GM18520 (cell line): ENCODE data around the gene WFDC8.

Experiments used
- ATAC-seq: cut with Tn5 transposase; IDR thresholded peaks from one replicate; pipeline ENCODE4 v1.9.1; 2021; ENCODE audit not compliant: unreplicated experiment

Gene WFDC8

DNA sequence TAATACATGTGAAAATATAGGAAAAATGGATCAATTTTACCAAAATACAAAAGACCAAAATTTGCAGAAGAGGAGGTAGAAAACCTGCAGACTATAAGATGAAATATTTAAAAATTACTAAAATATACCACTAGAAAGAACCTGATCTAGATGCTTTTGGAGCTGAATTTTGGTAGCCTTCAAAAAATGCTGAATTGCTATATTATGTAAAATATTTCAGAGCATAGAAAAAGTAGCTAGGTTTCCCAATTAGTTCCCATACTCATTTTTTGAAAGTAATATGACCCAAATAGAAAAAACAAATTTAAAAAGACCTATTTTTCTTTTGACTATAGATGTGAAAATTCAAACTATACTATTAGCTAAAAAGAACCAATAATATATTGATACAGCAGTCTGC is 28.3 kb downstream of the WFDC8 start:
- no peak for ATAC-seq

DNA sequence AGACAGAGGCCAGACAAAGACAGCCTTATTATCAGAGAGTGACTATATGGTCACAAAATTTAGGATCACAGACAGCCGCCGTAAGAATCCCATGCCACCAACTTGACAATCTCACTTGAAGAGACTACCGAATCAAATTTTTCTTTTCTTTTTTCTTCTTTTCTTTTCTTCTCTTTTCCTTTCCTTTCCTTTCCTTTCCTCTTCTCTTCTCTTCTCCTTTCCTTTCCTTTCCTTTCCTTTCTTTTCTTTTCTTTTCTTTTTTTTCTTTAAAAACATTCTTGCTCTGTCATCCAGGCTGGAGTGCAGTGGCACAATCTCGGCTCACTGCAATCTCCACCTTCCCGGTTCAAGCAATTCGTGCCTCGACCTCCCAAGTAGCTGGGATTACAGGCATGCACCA is 30.7 kb downstream of the WFDC8 start:
- ATAC-seq, result no peak

DNA sequence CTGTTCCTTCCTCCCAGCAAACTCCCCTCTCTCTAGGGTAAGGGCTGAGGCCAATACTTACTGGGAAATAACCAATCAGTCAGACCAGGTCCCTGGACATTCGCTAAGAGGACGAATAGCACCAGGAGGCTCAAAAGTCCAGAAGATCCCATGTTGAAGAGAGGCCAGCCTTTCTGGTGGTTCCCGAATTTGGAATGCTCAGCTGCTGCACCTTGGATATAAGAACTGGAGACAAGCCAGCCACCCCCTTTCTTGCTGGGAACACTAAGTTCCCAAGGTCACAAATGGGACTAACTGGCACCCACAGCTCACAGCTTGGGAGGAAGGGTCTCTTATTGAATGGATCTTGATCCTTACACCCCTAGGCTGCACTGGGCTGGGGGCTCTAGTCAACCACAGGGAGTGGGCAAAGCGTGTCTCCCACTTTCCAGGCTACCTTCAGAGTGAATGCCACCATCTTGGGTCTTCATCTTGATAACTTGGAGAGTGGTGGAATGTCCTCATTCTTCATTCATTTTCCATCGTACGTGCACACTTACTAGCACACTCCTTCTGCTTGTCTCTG is 31.8 kb downstream of the WFDC8 start, which contains the start of gene EPPIN:
TSS of gene EPPIN (minus strand) at position 196 of the 565 bp plus-strand sequence. CDS start at position 152, 44 bp downstream.
- no peak for ATAC-seq

DNA sequence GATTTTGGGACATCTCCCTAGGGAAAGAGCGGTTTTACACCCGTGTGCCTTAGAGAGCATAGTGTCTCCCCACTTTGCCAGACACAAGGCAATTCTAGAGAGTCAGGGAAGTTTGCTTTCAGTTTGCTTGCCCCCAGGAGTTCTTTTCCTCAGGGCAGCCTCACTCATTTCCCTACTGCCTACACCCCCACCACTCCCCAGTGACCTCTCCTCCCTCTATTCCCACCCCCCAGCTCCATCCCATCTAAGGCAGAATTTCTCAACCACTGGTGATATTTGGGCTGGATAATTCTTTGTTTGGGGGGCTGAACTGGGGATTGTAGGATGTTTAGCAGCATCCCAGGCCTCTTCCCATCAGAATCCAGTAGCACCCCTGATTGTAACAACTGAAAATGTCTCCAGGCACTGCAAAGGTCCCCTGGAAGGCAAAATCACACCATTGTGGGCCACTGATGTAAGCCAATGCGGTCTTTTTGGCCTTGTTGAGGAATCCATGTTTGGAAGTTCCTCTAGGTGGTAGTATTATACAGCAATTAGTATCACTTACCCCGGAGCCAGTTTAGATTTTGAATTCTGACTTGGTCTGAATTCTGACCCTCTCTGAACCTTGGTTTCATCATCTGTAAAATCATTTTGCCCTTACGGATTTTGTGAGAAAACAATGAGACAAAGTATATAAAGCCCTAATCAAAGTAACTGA is 33.2 kb downstream of the WFDC8 start:
- ATAC-seq, result no peak

DNA sequence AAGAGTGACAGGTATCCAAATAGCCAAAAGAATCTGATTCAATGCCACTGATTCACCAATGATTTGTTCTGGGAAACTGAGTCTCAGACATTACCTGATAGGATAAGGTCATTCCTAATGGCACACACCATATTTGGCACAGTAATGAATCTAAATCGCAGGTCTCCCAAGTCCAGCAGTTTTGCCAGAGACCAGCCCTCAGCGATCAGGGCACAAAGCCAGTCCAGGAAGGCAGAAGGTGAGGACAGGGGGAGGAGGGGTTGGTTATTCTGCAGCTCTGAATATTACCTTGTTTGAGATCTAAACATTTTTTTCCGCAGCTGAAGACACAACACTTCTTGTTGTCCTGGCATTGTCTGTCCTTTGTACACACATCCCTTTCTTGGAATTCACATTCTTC is 33.7 kb downstream of the WFDC8 start:
- no peak for ATAC-seq

DNA sequence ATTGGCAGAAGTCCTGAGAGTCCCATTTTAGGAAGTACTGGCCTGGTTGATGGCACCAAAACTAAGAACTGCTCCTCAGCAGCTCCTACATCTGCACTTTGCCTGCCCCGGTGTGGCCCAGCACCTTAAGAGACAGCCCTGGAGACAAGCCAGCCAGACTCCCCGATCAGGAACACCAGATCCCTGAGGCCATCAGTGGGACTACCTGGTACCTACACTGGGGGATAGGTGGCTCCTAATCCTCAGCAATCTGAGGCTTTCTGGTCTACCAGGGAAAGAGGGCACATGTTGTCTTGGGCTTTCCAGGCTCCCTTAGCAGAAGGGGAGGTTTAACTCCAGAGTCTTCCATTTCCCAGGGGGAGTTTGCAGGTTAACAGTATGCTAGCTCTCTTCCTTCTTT is 39.7 kb downstream of the WFDC8 start, which contains the start of gene WFDC6:
TSS of gene WFDC6 (minus strand) at position 101 of the 400 bp plus-strand sequence. CDS start at position 26, 75 bp downstream.
- ATAC-seq, result no peak

DNA sequence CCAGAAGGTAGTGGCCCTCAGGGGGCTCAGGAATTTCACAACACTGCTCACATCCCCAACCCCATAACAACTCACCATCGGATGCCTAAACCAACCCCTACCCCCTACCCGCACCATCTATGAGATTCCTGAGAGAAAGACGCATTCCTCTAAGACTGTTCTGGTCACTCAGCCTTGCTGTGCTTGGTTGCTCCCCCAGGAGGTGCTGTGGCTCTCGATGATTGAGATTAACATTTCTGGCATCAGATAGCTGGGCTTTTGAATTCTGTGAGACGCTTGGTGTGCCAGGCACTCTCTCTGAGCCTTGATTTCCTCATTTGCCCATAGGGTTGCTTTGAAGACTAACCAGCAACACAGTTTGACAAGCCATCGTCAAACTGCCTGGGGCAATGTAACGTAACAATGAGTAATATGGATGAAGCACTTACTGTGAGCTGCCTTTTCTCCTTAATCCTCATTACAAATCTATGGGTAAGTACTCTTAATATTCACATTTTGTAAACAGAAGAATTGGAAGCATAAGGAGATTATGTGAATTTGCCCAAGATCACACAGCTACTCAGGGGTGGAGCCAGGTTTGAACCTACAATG is 40.8 kb downstream of the WFDC8 start:
- no peak for ATAC-seq

DNA sequence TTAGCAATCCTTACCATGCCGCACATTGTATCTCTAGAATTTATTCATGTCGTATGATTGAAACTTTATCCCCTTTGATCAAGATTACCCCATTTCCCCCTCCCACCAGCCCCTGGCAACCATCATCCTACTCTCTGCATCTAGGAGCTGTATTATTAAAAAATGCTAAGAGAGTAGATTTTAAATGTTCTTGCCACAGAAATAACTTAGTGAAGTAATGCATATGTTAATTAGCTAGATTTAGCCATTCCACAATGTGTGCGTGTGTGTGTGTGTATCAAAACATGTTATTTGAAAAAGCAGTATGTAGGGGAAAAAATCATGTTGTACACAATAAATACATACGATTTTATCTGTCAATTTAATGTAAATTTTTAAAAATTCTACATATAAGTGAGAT is 51.8 kb downstream of the WFDC8 start:
- ATAC-seq, result no peak

DNA sequence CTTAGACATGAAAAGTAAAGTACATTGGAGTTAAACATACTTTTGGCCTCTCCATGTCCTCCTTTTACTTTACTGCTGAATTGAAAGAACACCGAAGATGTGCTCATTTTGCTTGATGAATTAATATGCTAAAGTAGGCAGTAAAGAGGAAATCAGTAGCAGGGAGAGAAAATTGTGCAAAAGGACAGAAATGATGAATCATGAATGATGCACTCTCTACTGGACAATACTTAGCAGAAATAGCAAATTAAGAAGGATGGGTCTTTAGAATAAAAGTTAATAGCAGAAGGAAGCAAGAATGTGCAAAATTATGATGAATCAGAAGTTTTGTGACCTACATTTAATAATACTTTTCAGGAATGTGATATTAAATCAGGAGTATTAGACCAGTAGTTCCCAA is 55.3 kb downstream of the WFDC8 start:
- ATAC-seq, result no peak

DNA sequence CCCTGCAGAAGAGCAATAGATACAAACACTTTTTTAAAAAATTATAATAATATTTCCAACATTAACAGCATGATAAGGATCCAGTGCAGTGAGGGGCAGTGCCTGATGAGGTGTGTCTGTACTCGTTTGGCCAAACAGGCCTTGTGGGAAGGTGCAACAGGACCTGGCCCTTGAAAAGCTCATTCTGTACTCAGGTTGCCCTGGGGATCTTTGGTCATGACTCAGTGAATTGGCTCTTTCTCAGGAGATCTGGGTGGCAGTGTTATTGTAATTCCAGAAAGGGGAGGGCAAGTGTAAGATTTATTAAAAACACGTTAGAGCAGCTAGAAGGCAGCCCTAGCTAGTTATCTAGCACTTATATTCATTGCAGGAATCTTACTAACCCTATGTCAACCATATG is 60.8 kb downstream of the WFDC8 start:
- no peak for ATAC-seq

DNA sequence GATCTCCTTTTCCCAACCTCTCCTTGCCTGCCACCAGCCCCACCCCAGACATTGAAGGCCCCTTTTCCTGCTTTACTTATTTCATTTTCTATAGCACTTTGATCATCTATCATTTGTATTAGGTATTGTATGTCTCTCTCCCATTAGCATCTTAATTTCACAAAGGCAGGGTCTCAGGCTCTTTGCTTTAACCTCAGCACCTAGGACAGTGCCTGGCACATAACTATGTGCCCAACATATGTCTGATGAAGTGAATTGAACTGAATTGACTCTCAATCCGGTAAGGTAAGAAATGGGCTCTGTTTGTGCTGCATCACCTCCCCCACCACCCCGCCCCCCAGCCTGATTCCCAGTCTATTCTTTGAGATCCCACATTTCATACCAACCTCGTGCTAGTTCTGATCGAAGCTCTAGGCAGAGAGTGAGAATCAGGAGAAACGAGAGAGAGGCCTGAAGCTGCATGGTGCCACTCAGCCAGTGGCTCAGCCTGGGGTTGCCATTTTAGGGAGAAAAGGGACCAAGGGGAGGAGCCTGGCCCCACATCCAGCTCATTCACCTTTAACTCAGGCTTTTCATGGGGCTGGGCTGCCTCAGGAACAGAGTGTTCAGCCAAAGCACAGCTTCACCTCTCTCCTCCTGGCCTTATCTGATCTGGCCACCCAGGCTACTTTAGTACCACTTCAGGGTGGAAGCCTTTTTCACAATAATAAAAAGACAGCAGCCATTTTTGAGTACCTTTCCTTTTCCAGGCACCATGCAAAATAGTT is 63.8 kb downstream of the WFDC8 start, which contains the start of gene SPINT3:
TSS of gene SPINT3 (minus strand) at position 476 of the 767 bp plus-strand sequence. CDS start at position 462, 14 bp downstream.
- no peak for ATAC-seq

DNA sequence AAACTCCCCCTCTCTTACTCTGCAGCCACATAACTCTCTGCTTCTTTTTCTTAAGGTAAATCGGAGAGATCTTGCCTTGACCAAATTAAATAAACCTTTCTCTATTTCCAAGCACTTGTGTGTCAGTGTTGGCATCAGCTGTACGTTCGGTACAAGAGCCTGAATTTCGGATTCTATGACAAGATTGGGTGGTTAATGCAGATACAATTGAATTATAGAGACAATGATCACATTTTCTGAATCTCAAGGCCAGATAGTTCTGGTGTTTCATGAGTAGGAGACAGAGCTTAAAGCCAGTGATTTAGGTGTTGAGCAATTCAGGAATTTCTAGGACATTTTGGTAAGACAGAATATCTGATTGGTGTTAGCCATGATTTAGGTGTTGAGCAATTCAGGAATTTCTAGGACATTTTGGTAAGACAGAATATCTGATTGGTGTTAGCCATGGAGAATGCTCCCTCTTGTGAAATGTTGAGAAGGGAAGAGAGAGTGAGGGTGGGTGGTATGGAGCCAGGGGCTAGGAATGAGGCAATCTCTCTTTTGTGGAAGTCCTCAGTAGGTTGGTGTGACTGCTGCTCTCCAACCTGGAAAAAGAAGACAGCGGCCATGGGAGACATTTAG is 68.7 kb downstream of the WFDC8 start:
- ATAC-seq, result no peak

DNA sequence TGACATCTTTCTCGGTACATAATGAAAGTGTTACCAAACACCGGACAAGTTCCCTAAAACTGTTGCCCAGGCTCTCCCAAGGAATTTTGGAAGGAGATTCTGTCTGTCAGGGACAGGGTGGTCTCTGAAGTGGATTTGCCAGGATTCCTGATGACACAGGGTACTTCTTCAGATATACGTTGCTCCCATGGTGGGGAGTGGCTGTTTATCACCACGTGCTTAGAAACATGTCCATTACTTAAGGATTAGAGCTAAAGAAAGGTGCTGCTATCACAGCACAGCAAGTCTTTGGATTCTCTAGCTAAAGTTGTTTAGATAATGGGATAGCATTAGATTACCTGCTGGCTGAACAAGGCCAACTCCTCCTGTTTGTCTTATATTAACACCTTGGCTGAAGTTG is 70.0 kb downstream of the WFDC8 start:
- ATAC-seq, result no peak

DNA sequence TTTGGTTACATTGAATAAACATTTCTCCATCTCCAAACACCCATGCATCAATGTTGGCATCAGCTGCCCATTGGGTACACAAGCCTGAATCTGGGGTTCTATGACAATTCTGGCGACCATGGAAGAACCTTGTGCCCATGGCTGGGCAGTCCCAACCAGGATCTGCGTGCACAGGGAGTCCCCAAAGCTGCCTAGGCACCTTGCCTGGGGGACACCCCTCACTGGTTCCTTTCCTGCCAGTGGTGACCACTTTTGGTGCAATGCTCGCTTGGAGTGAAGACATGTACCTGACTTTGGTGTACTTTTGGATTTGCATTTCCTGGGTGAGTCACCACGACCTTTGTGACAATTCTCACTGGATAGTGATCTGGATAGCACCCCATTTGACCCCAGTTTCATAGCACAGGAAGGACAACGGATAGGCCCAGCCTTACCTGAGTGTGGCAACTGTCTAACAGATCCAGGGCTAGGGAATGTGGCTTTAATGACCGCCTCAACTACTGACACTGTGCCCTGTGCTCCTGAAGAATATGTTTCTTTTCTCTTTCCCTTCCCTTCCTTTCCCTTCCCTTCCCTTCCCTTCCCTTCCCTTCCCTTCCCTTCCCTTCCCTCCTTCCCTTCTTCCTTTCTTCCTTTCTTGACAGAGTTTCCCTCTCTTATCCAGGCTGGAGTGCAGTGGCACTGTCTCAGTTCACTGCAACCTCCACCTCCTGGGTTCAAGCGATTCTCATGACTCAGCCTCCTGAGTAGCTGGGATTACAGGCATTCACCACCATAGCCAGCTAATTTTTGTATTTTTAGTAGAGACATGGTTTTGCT is 70.8 kb downstream of the WFDC8 start:
- no peak for ATAC-seq

DNA sequence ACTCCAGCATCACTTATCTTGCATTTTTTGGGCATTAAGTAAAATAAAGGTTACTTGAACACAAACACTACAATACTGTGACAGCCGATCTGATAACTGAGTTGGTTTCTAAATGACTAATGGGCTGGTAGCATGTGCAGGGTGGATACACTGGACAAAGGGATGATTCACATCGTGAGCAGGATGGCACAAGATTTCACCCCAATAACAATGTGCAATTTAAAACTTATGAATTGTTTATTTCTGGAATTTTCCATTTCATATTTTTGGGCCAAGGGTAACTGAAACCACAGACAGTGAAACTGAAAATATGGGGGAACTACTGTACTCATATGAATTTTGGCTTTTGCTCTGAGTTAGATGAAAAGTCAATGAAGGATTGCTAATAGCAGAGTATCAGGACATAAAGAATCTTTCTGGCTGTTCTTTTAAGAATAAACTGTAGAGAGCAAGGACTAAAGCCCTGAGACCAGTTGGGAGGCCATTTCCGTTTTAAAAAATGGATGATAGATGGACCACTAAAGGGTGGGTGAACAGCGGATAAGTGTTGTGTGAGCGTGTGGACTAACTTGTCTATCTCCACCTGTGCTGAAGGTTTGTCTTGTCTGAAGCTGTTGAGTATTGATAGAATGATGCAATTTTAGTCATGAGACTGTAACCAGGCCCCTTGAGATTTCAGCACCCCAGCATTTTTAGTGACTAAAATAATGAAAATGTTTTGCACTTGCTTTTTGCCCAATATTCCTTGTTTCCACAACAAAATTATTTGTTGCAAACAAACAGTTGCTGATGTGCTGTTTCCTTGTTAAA is 71.9 kb downstream of the WFDC8 start:
- ATAC-seq, result no peak

DNA sequence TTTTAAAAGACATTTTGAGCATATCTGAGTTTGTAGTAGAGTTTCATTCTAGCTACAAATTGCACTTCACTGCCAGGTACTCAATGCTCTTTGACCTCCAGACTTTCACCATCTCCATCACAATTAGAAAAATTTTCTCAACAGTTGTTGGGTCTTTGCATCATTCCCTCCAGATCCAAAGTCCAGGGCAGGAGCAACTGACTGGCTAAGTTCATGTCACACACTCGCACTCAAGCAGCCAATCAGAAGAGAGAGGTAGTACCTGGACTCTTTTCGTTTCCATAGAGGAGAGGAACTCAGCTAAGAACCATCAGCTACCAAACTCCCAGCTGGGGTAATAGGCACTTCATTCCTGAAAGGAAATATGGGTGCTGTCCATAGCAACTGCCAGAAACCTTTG is 72.7 kb downstream of the WFDC8 start:
- no peak for ATAC-seq

DNA sequence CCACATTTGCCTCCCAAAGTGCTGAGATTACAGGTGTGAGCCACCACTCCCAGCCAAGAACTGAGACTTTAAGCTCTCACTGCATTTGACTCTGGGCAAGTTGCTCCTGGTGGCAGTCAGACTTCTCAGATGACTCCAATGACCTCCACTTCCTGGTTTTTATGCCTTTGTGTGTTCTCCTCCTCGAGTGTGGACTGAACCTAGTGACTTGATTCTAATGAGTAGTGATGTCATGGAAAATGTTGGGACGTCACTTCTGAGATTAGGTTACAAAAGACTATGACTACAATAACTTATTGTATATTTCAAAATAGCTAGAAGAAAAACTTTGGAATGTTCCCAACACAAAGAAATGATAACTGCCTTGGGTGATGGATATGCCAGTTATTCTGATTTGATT is 75.7 kb downstream of the WFDC8 start:
- ATAC-seq, result no peak

DNA sequence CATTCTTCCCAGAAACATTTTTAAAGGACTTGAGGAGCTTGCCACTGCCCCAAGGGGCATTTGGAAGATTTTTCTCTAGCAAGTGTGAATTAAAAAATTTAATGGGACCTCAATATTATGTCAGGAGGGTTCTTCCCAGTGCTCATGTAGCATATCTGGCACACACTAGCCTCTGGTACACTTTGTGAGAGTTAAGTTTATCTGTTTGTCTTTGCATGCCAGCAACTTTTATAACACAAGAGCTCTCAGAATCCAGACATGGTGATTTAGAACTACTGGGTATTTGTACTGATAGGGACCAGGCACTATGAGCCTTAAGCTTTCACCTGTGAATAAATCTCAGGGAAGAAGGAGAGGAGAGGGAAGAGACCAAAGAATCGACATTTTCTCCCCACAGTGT is 76.5 kb downstream of the WFDC8 start:
- no peak for ATAC-seq
